Brain pericyte (primary cell): ENCODE data around the gene TENM4.

ENCODE experiments used
- DNase-seq: peaks from one replicate; pipeline ENCODE4 v3.0.0-alpha.2; 2012; ENCODE audit warnings: low read depth, low spot score

Gene TENM4

DNA sequence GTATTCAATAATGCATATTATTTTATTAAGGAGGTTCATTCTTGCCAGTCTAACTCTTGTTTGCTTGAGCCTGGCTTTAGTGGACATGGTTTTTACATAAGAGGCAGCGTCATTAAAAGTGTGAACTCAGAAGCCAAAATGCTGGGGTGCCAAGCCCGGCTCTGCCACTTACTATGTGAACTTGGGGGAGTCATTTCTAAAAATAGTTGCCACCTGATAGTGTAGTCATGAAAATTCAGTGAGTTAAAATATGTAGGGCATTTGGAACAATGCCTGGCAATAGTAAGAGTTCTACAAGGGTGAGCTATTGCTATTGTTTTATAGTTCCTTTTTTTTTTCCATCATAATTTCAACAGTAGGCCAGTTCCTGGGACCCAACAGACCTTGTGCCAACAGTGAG, 49.9 kb downstream of the TENM4 start:
- no peak for DNase-seq

DNA sequence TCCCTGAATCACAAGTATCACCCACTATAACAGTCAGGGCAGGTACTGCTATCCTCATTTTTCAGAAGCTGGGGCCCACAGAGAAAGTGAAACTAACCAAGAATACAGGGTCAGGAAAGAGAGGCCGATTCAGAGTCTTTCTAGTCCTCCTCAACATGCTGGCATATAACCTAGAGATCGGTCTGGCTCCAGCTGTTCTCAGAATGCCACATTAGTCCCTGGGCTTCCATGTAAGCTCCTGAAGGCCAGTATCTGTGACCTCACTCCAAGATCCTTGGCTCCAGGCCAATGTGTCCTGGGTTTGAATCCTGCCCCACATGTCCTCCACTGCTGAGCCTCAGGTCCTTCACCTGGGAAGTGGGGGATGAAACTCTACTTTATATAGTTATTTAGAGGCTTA, 50.4 kb downstream of the TENM4 start:
- DNase-seq = no peak

DNA sequence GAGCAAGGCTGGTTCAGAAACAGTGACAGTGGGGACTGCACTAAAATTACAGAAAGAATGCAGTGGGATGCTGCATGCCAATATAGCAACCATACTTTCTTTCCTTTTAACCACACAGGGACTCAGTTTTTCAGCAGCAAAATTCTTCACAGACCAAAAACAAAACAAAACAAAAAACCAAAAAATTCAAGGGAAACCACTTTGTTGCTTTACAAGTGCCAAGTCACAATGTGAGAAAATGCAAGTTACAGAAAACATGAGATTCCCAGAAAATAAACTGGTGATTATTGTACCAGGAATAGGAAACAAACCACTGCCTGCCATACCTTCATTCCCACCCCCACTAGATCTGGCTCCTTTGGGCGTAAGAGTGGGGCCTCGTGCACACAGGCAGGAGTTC, 52.6 kb downstream of the TENM4 start:
- no peak for DNase-seq

DNA sequence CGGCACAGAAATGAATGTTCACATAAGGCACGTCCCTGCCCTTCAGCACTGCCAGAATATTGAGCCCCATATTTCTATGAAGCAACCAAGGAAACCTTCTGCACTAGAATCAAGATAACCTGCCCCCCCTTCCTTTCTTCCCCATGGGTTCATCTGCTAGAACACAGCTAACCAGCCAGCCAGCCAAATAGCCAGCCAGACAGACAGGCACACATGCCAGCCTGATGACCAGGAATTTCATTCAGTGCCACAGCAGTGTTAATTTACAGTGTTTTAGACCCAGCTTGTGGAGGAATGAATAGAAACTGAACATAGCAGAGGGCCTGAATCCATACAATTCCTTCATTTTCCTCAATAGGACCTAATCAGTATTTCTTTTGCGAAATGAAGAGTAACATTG, 57.0 kb downstream of the TENM4 start:
- no peak for DNase-seq

DNA sequence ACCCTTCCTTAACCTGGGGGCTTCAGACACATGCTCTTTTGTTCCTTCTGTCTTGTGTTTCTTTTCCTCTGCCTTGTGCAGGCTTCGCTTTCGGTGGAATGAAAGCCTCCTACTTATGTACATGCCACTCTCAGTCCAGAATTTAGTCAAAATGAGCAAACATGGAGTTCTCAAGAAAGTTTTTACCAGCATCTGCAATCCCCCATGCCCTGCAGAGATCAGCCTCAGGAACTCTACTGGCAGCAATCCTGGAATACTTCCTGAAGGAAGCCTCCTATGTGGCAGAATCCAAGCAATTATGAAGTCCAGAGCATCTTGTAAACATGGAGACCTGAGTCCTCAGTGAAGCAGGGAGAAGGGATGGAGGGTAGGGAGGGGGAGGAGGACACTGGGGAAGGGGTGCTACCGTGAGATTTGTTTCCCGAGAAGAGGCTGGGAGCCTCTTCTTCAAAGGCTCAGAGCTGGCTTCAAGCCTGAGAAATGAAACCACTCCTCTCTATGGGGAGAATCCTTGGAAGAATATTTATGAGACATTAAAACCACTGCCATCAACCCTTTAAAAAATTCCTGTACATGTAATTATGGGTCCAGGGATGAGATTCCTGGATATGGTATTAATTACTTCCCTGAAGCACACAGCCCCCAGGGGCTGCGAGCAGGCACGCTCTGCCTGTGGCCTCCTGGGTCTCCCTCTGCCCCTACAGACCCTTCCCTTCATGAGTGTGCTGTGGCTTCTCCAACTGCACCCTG, 58.4 kb downstream of the TENM4 start:
- no peak for DNase-seq

DNA sequence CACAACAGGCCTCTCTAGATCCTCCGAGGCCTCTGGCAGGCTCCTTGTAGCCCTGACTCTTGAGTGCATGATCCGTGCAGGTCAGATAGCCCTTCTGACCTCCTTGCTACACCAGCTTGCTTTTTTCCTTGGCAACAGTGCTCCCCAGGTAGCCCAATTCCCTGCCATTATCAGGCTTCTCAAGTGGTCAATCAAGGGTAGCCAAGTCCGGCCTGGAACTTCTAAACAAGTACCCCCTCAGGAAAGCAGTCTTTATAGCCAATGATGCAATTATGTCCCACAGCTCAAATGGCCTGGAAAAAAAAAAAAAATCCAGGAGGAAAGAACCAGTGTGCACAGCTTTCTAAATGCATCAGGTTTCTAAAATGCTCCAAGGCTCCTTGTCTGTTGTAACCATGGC, 59.8 kb downstream of the TENM4 start:
- no peak for DNase-seq

DNA sequence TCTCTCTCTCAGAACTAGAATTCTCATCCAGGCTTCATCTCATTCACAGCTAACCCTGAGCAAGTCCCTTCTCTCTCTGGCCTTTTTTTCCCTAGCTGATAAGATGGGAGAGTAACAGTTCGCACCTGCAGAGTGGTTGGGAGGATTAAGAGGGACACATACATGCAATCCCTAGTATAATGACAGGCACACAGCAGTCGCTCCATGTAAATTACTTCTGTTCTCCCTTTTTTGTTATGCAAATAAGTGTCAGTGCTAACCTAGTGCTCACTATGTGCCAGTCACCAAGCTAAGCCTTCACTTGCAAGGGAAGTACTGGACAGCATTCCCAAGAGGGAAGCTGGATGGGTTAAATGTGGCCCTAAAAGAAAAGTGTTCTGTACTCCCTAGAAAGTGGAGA, 63.4 kb downstream of the TENM4 start:
- no peak for DNase-seq

DNA sequence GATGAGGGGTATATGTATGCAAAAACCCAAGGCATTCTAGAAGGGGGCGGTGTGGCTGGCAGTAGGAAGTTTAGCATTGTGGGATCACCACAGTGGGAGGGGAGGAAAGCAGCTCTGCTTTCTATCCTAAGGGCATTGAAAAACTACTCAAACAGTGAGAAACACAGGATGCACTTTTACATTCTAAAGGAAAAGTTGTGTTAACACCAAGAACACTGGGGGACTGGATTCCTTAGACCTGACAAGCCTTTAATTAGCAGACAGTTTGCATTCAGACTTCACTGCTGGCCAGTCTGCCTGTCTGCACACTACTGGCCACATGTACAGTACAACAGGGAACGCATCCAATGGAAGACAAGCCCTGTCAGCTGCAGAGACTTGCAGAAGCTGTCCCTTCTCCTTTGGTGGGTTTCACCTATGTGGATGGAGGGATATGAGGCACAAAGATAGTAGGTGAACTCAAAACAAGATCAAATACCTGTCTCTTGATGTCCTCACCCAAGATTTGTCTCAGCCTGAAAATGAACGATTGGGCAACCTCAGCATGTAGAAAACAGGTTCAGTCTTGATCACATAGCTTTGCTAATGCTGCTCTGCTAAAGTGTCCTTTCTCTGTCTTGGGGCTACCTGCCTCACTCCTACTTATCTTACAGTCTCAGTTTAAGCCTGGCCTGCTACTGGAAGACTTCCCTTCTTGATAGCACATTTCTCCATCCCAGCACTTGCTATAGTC, 64.8 kb downstream of the TENM4 start:
- DNase-seq = no peak

DNA sequence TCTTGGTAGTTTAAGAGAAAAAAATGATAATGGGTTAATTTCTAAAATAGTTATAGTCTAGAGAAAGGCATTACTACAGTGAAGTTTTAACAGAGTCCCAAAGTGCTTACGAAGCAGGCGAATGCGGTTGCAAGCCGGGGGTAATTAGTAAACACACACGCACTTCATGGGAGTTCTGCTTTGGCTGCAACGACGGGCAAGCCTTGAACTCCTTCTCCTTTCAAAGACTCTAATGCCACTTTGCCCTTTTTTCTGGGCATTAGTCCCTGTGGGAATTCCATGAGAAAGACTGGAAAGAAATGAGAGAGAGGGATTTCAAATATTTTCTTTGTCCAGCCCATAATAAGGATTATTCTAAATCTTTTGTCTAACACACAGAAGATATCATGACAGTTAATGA, 66.1 kb downstream of the TENM4 start:
- DNase-seq = no peak

DNA sequence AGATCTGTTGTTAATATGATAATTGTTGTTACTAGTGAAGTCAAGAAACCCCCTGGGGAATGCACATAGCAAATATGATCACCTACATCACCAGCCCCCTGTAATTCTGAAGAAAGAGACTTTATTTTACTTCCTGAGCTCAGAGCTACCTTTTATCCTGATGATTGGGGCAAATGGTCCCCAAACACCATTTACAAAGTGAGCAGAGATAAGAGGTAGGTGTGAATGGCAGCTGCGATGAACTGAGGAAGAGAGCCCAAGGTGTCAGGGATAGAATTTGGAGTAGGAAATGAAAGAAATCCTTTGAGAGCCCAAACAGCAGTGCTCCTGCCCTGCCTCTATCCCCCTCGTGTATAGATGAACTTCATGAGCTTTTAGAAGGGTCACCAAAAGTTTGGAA, 69.1 kb downstream of the TENM4 start:
- no peak for DNase-seq

DNA sequence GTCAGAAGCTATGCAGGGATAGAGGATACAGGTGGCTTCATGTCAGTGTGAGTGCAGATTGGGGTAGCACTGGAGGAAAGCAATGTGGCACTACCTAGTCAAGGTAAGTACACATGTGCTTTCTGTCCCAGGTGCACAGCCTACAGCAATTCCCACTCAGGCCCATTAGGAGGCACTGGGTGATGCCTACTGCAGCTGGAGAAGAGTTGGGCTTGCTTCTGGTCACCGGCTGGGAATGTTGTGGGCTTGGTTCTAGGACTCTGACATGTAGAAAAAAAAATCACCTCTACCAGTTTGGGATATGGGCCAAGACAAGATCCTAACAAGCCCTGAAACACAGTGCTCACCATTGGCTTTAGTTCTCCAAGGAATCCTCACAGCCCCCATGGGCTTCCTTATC, 69.7 kb downstream of the TENM4 start:
- DNase-seq = no peak

DNA sequence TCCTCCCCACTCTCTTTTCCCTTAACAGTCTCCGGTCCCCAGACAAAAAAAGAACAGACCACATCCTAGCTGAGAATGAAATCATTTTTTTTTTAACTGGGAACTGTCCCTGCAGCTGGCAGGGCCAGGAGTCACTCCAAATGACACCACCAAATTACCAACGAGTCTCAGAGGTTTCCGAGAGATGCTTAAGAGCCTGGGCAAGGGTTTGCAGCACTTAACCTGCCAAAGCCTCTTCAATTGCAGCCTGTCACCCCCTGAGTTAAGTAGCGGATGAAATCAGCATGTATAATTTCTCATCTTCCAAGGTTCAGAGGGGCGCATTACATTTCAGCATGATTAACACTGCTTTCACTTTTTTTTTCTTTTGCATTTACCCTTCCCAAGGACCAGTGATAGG, 71.8 kb downstream of the TENM4 start:
- no peak for DNase-seq

DNA sequence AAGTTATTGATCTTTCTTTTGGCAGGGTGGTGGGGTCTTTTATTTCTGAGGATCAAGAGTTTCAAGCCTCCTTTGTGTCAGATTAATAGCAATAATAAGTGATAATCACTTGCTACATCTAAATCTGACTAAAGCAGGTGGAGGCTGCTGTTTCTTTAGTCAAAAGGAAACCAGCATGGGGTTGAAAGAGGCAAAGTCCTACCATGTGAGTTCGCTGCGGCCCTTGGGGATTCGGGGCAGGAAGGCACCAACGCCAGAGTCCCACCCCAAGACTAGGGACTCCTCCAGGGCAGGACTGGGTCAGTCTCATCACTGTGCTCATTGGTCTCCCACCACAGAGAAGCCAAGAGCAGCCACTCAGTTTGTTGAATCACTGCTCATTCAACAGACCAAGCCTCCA, 73.0 kb downstream of the TENM4 start:
- DNase-seq = no peak

DNA sequence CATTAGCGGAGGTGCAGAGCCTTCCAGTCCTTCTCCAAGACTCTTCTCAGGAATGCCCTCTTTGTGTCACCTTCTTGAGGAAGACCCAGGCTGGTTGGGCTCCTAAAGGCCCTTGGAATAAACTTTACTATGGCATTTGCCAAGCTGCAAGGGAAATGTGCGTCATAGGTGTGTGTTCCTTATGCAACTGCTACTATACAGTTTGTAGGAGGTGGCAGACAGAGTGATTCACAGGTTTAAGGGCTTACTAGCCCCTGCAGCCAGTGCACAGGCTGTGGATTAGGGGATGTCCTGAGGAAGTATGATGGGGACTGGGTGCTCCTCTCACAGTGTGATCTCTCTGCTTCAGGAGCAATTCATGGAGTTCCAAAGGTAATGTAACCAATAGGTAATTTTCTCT, 74.6 kb downstream of the TENM4 start:
- DNase-seq = no peak

DNA sequence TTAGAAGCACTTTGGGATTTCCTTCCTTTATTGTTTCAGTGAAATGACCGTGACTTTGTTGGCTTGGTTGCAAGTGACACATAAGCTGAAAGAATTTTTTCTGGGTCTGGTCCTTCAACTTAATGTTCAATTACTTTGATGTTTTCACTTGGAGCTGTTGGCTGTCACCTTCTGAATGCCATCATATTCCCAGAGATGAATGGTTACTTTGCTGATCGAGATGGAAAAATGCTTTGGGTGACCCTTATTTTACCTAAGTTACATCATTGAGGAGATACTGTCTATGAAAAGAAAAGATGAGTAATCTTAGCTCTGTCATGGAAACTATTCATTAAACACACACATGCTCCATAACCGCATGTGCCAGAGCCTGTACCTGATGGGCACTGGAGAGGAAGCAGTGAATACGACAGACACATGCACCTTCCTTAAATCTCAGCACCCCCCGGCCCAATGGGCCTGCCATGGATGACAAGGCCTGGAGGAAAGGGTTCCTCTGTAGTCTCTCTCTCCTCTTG, 76.9 kb downstream of the TENM4 start:
- no peak for DNase-seq

DNA sequence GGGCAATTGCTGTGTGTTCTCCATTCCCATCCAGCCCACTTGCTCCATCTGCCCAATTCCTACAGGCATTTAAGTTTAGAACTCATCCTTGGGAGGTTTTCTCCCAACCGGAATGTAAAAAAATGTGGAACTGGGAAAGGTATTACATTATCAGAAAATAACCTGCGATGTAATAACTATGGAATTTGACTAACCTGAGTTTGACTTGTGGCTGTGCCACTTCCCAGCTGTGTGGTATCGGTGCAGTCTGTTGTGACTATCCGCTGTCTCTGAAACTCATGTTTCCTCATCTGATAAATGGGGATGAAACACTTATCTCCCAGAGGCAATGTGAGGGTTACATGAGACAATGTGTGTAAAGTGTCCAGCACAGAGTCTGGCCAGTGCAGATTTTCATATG, 77.6 kb downstream of the TENM4 start:
- DNase-seq = no peak

DNA sequence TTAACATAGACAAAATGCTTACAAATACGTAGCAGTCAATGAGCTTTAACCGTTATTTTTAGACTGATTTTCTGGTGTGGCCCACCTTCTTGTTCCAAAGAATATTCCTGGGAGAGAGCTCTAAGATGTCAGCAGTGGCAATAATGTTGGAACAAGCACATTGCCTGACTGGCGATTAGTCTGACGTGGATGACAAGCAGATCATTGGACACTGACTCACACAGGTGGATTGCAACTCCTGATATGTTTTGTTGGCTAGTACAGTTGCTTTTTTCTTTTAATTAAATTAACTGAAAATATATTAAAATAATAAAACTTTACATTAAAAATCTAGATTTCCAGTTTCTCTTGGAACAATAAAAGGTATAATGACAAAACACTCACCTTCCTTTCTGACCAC, 78.0 kb downstream of the TENM4 start:
- DNase-seq = no peak

DNA sequence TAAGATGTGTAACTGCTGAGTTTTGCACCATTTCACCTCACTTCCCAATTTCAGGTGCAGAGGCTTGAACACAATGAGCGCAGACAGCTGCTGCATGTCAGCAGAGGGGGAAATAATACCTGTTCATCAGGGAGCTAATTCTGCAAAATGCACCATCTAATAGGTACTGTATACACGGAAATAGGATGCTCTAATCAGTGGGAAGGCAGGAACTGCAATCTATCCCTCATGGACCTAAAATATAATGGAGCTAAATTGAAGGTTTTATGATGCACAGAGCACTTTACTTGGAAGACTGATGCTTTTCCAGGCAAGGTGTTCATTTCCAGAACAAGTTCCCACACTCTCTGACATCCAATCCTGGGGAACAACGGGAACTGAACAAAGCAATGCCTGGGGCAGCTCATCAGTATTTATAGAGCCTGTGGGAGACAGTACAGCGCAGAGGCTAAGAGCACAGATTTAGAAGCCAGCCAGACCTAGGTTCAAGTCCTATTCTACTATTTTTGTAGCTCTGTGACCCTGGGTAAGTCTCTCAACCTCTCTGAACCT, 78.5 kb downstream of the TENM4 start:
- DNase-seq = no peak

DNA sequence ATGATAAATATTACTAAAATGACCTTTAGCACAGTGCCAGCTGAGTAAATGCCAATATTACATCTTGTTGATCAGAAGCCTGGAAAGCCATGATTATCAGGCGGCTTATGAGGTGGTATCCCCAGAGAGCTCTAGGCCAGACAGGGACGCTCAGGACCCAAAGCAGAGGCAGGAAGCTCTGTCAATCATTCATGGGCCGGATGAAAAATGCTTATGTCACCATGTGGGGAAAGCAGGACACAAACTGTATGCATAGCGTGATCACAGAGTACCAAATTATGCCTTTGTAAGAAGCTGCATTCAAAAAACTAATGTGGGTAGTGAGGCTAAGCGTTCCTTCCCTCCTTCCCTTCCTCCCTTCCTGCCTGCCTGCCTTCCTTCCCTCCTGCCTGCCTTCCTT, 82.6 kb downstream of the TENM4 start:
- no peak for DNase-seq

DNA sequence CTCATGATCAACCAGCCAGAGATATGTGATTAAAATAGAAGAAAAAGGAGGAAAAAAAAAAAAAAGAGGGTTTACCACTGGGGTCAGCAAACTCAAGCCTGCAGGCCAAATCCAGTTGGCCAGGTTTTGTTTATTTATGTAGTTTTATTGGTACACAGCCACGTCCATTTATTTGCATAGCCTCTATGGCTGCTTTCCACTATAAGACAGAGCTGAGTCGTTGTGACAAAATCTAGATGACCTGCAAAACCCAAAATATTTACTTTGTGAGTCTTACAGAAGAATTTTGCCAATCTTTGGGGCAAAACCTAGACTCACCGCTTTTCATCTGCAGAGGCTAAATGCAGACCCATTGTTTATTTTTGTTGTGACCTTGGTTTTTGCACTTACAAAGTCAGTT, 87.1 kb downstream of the TENM4 start:
- DNase-seq = no peak

DNA sequence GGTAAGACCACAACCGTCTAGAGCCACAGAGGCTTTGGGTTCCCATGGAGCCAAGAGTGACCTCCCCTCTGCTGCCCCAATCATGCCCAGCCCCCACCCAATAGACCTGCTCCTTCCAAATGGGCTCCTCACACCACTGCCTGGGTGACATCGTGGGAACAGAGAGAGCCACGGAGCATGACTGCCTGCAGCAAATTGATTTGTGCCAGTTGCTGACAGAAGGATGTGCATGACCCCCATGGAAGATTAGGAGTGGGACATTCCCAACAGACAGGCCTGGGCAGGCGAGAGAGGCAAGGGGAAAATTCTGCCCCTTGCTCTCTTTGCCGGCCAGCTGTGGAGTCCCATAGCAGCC, 88.5 kb downstream of the TENM4 start:
- DNase-seq = no peak

DNA sequence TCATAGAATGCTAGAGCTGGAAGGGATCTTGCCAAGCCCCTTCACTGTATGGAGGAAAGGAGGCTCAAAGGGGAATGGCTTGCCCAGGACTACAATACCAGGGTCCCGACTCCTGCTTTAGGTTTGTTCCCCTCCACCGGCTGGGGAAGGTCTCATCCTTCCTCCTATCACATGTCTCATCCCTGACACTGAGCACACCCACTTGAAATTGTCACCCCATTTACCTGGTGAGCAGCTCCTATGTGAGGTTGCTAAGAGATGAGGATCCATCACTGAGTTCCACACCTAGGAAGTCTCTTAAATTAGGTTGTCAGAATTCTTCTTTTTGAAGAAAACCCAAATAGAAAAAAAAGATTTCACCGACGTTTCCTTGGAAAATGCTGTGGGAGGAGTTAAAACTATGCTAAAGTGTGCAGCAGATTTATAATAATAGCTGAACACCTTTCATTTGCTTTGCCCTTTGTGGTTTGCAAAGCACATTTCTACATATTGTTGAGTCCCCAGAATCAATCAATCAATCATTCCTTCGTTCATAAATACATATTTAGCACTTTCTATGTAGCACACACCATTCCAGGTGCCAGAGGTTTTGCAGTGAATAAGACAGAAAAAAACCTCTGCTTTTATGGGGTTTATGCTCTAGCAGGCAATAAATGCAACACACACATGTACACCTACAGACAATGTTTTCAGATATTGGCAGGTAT, 91.7 kb downstream of the TENM4 start:
- no peak for DNase-seq

DNA sequence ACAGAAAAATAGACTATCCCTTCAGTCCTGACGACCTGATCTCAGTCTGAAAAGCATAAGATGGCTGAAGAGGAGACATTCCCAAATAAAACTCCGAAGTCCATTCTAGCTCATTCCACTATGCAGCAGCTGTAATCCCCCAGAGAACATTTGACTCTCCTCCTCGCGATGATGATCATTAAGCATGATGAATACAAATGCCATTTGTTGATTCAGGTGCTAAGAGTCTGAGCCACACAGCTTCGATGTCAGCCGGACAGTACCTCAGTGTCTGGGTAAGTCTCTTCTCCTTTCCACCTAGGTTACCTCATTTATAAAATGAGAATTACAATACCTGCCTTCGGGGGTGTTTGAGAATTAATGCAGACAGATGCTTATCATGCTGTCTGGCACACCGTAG, 94.8 kb downstream of the TENM4 start:
- no peak for DNase-seq
